NT2/D1 (cell line): ENCODE data around the gene SRPK1.

Experiments used
- SUZ12 ChIP-seq: IDR thresholded peaks from 2 replicates; pipeline ENCODE4 v1.6.1; 2011; ENCODE audit not compliant: insufficient read length, insufficient read depth; ENCODE audit errors: extremely low read depth
- YY1 ChIP-seq: IDR thresholded peaks from 2 replicates; pipeline ENCODE4 v1.6.1; 2011; ENCODE audit not compliant: insufficient read length, insufficient read depth
- ZNF274 ChIP-seq: IDR thresholded peaks from 2 replicates; pipeline ENCODE4 v1.6.1; 2011; ENCODE audit warnings: mild to moderate bottlenecking, low read depth, low read length

DNA sequence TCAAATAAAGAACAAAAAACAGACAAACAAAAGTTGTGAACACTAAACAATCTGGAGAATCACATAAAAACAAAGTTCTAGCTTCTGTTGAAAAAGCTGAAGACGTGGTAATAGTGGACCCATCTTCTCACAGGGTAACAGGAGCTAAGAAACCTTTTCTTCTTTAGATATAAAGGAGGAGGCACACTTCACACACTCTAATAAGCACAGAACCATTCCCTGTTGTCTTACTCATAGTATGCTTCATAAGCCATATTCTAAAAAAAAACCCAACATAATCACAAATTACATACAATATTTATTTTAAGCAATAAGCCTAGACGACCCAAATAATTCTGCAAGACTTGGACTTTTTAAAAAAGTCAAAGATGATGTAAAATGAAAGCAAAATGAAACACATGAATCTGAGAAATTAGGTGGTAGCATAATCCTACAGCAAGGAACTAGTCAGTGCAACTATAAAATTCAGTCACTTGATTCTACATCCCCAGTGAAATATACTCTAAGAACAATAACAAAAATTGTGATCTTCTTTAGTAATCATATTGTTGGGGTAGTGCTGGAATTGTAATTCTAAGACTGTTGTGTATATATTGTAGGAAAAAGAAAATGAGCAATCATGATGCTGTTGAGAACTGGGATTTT lies 15.6 kb downstream of the SRPK1 start:
- TF ChIP-seq ZNF274 (no peak), YY1 (no peak), SUZ12 (no peak)
